ENCODE data around the gene GOLT1B. TPM values are rescaled to one million over a fixed set of nuclear protein-coding genes. Genes with fewer than 3 reads are reported as not detected.

The GOLT1B gene
- total RNA-seq, 4 donors from 2014 or later: 12.1 to 20.4 (median 17.1) TPM

DNA sequence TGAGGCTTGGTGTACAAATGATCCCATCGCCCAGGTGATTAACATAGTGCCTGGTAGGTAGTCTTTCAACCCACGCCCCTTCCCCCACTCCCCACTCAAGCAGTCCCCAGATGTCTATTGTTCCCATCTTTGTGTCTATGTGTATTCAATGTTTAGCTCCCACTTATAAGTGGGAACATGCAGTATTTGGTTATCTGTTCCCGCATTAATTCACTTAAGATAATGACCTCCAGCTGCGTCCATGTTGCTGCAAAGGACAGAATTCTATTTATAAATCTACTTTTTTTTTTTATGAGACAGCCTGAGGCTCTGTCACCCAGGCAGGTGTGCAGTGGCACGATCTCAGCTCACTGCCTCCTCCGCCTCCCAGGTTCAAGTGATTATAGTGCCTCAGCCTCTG lies 40.2 kb downstream of the GOLT1B start:
- H3K36me3 ChIP-seq: no peaks in the 10 kb centered on the region
- intact Hi-C loops (cut with DNase I): no loop called here
- WGBS, 2 donors: 85 to 86% methylated on average over 6 of the region's 6 CpGs

DNA sequence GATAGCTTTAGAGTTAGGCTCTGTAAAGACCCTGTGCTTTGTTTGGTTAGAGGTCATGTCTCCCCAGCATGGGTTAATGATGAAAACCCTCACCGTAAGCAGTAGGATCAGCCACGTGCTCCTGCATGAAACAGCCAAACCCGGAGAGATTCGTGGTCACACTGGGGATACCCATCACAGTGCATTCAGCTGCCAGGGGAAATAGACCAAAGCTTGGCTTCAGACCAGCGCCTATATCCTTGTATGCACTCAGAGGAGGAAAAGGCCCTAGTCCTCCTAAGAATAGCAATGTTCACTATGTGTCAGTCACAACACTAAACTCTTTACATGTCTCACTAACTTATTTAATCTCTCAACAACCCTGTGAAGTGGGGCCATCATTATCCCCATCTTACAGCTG lies 40.8 kb downstream of the GOLT1B start:
- H3K36me3 ChIP-seq: no peaks in the 10 kb centered on the region
- 50 to 55% methylated on average over 4 to 5 of the region's 5 CpGs for WGBS, 2 donors
- intact Hi-C loops (cut with DNase I): no loop called here
- no peak overlapping the region for H3K4me3 ChIP-seq
- no peaks in the 10 kb centered on the region for H3K4me1 ChIP-seq
- TF ChIP-seq POLR2A (IDR thresholded peaks at IDR 0.05): no peak
- TF ChIP-seq, protein P1, sequence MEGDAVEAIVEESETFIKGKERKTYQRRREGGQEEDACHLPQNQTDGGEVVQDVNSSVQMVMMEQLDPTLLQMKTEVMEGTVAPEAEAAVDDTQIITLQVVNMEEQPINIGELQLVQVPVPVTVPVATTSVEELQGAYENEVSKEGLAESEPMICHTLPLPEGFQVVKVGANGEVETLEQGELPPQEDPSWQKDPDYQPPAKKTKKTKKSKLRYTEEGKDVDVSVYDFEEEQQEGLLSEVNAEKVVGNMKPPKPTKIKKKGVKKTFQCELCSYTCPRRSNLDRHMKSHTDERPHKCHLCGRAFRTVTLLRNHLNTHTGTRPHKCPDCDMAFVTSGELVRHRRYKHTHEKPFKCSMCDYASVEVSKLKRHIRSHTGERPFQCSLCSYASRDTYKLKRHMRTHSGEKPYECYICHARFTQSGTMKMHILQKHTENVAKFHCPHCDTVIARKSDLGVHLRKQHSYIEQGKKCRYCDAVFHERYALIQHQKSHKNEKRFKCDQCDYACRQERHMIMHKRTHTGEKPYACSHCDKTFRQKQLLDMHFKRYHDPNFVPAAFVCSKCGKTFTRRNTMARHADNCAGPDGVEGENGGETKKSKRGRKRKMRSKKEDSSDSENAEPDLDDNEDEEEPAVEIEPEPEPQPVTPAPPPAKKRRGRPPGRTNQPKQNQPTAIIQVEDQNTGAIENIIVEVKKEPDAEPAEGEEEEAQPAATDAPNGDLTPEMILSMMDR (IDR thresholded peaks at IDR 0.05): no peak
- H3K9me3 ChIP-seq: no peaks in the 10 kb centered on the region
- no peak for DNase-seq
- no peak overlapping the region for H3K27ac ChIP-seq
- H3K27me3 ChIP-seq: no peaks in the 10 kb centered on the region

More for the DNA sequence above, 40.2 kb downstream of the GOLT1B start:
- no peaks in the 10 kb centered on the region for H3K27me3 ChIP-seq
- TF ChIP-seq, protein P1 (IDR thresholded peaks at IDR 0.05): no peak
- TF ChIP-seq POLR2A (IDR thresholded peaks at IDR 0.05): no peak
- H3K4me3 ChIP-seq: no peak overlapping the region
- no peaks in the 10 kb centered on the region for H3K9me3 ChIP-seq
- H3K27ac ChIP-seq: no peak overlapping the region
- no peaks in the 10 kb centered on the region for H3K4me1 ChIP-seq
- no peak for DNase-seq

DNA sequence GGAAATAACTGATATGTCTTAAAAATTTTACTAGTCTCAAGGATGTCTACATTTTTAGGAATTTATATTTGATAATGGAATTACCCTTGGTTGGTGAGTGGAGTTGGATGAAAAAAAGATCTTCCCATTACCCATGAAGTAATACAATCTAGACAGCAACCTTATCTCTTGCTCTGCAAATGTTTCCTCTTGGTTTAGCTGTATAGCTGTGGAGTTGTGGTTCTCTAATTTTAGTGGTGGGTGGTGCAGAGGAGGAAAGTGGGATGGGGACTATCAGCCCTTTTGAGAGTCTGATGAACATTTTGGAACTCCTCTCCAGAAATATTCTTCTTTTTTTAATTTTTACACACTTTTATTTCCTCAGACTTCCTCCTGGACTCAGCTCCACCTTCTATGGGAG lies 41.6 kb downstream of the GOLT1B start:
- TF ChIP-seq, protein P1 (IDR thresholded peaks at IDR 0.05): no peak
- no peak for TF ChIP-seq POLR2A (IDR thresholded peaks at IDR 0.05)
- H3K27me3 ChIP-seq: no peaks in the 10 kb centered on the region
- H3K36me3 ChIP-seq: no peaks in the 10 kb centered on the region
- DNase-seq: no peak
- intact Hi-C loops (cut with DNase I): no loop called here
- no peak overlapping the region for H3K4me3 ChIP-seq
- H3K9me3 ChIP-seq: no peaks in the 10 kb centered on the region
- H3K4me1 ChIP-seq: no peaks in the 10 kb centered on the region
- no peak overlapping the region for H3K27ac ChIP-seq

DNA sequence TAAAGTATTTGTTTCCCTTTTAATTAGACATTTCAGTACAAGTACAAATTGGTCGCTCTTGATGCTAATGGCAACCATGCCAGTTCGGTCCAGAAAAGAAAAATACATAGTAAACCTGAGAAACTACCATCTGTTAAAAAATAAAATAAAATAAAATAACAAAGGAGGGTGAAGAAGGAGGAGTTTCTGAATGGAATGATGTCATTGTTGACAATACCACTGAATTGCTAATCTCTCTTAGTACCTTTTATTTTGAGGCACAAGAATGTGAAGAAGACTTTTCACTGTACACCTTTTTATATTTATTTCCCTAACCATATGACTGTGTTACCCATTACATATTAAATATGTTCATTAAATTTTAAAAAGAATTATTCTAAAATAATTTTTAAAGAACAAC lies 44.0 kb downstream of the GOLT1B start:
- H3K9me3 ChIP-seq: no peaks in the 10 kb centered on the region
- no peaks in the 10 kb centered on the region for H3K4me1 ChIP-seq
- intact Hi-C loops (cut with DNase I): no loop called here
- DNase-seq: no peak
- H3K4me3 ChIP-seq: no peak overlapping the region
- TF ChIP-seq POLR2A (IDR thresholded peaks at IDR 0.05): no peak
- TF ChIP-seq, protein P1 (IDR thresholded peaks at IDR 0.05): no peak
- H3K36me3 ChIP-seq: no peaks in the 10 kb centered on the region
- H3K27me3 ChIP-seq: no peaks in the 10 kb centered on the region
- no peak overlapping the region for H3K27ac ChIP-seq
- 76 to 79% methylated on average over 2 of the region's 2 CpGs for WGBS, 2 donors

DNA sequence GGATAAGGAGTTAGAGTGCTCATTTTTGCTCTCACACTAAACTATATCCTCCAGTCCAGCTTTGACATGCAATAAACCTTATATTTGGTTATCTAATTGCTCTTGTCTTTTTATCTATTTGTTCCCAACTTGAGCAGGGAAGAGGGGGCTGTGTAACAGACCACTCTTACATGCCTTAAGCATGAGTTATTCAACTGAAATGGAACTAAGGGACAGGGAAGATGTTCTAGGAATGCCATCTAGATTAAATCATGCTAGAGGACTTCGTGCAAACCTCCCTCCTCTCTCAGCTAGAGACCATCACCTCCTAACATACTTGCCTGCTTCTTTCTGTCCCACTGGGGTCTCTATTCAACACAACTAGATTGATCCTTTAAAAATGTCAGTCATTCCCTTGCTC lies 45.1 kb downstream of the GOLT1B start:
- no peak overlapping the region for H3K4me3 ChIP-seq
- peaks cover 0 to 2% (median 0%) of the 10 kb centered on the region in 3 donors for H3K4me1 ChIP-seq
- H3K36me3 ChIP-seq: no peaks in the 10 kb centered on the region
- TF ChIP-seq, protein P1 (IDR thresholded peaks at IDR 0.05): no peak
- no peak for TF ChIP-seq POLR2A (IDR thresholded peaks at IDR 0.05)
- H3K9me3 ChIP-seq: no peaks in the 10 kb centered on the region
- no peak for DNase-seq
- H3K27me3 ChIP-seq: no peaks in the 10 kb centered on the region
- WGBS, 2 donors: 13 to 18% methylated on average over 1 of the region's 1 CpG
- no peak overlapping the region for H3K27ac ChIP-seq
- intact Hi-C loops (cut with DNase I): no loop called here
